Measurements from ENCODE around the gene MYLK2. TPM values are rescaled to one million over a fixed set of nuclear protein-coding genes. Genes with fewer than 3 reads are reported as not detected.

The MYLK2 gene
- total RNA-seq, 1 experiment from 2014 or later, result 0.50 TPM

DNA sequence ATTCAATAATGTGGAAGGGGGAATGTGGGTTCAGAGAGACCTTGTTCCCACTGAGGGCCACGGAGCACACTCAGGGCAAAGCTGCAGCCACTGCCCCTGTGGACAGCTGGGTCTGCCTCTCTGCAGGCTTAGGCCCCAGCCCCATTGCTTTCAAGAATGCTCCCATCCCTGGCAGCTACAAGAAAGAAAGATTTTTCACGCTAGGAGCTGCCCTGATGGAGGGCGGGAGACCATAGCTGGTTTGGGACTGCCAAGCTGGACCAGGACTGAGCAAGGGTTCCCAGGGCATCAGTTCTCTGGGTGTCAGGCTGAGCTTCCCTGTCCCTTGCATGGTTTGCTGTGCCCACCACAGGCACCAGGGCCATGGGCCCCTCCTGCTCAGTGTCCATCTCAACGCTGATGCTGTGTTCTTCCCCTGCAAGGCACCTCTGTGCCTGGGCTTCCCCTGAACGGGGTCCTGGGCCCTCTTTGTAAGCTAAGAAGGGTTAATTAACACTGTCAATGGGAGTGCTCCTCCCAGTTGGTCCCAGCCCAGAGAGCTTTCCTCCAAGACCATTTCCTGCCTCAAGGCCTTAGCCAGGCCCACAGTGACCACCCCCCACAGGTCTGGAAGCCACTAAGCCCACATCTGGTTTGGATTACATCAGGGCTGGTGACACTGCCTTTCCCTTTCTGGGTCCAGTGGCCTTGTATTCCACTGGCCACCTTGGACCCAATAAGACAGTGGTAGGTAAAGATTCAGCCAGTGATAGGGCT, 17.9 kb downstream of the MYLK2 start:
- Histone ChIP-seq H3K4me2 (no peak overlapping the region), H4K20me1 (ENCODE audit: insufficient read depth) (no peaks in the 10 kb centered on the region), H3K79me2 (ENCODE audit: low read depth) (no peaks in the 10 kb centered on the region), H3F3A (ENCODE audit: insufficient read depth, low read depth) (peaks cover 13% of the 10 kb centered on the region; the same call in 1 of the 2 replicates), H3K9me3 (ENCODE audit: insufficient read depth, low read depth) (no peaks in the 10 kb centered on the region), H3K36me3 (ENCODE audit: low read depth) (no peaks in the 10 kb centered on the region), H3K4me1 (replicated peaks; ENCODE audit: insufficient read depth) (peaks cover 16% of the 10 kb centered on the region), H3K27me3 (ENCODE audit: insufficient read depth, low read depth) (no peaks in the 10 kb centered on the region), H3K27ac (no peak overlapping the region), H3K9me2 (ENCODE audit: insufficient read depth) (no peaks in the 10 kb centered on the region), H2AFZ (no peak overlapping the region), H3K4me3 (no peak overlapping the region)
- intact Hi-C loops (cut with micrococcal nuclease; ENCODE audit: unreplicated experiment), result loop anchor here (1.0 to 10.0 kb wide), 3 partner anchors 115 to 648 kb away; partner anchors contain the start of gene PDRG1
- no peak for DNase-seq
- ChIA-PET POLR2A (ENCODE audit: unreplicated experiment) (interaction anchor here (0.5 to 0.6 kb wide), 4 partner anchors 33 to 638 kb away, joined by 3 to 11 read pairs (median 4); partner anchors contain the start of gene BCL2L1), CTCF (interaction anchor here (0.6 to 1.3 kb wide), 3 partner anchors 10 to 110 kb away, joined by 3 to 8 read pairs (median 3); no protein-coding TSS in a partner anchor)
- TF ChIP-seq CTCF (conservative IDR thresholded peaks at IDR 0.05), result no peak
- TF ChIP-seq EZH2 (IDR thresholded peaks at IDR 0.05; ENCODE audit: low read depth), result no peak
- no TSS peak for BruUV-seq (replicated peaks)

- peaks cover 13% of the 10 kb centered on the region; the same call in 1 of the 2 replicates for H3F3A ChIP-seq (ENCODE audit: insufficient read depth, low read depth)
- peak in 1 of 2 experiments; percentile 66 for DNase-seq
- H4K20me1 ChIP-seq (ENCODE audit: insufficient read depth), result no peaks in the 10 kb centered on the region
- no peaks in the 10 kb centered on the region for H3K27me3 ChIP-seq (ENCODE audit: insufficient read depth, low read depth)
- H3K4me3 ChIP-seq, result no peak overlapping the region
- ChIA-PET POLR2A (ENCODE audit: unreplicated experiment) (interaction anchor here (0.5 to 0.6 kb wide), 3 partner anchors 32 to 637 kb away, joined by 3 to 11 read pairs (median 4); no protein-coding TSS in a partner anchor), CTCF (interaction anchor here (0.7 to 1.0 kb wide), 5 partner anchors 14 to 225 kb away, joined by 3 to 4 read pairs (median 3); partner anchors contain the start of gene PDRG1)
- H3K36me3 ChIP-seq (ENCODE audit: low read depth), result no peaks in the 10 kb centered on the region
- H3K27ac ChIP-seq, result no peak overlapping the region
- intact Hi-C loops (cut with micrococcal nuclease; ENCODE audit: unreplicated experiment), result loop anchor here (5.0 to 10.0 kb wide), 2 partner anchors 271 to 647 kb away; no protein-coding TSS in a partner anchor
- TF ChIP-seq EZH2 (IDR thresholded peaks at IDR 0.05; ENCODE audit: low read depth), result no peak
- TF ChIP-seq CTCF (conservative IDR thresholded peaks at IDR 0.05), result no peak
- H2AFZ ChIP-seq, result no peak overlapping the region
- H3K79me2 ChIP-seq (ENCODE audit: low read depth), result no peaks in the 10 kb centered on the region
- no peaks in the 10 kb centered on the region for H3K9me2 ChIP-seq (ENCODE audit: insufficient read depth)
- BruUV-seq (replicated peaks), result no TSS peak
- H3K4me1 ChIP-seq (replicated peaks; ENCODE audit: insufficient read depth), result peaks cover 21% of the 10 kb centered on the region
- no peaks in the 10 kb centered on the region for H3K9me3 ChIP-seq (ENCODE audit: insufficient read depth, low read depth)
- H3K4me2 ChIP-seq, result no peak overlapping the region
These were observed 18.8 kb downstream of the MYLK2 start for GRCh38 chr20:31837896-31838397.

GRCh38 chr20:31838646-31839292, 19.6 kb downstream of the MYLK2 start:
- Histone ChIP-seq H3K9me2 (ENCODE audit: insufficient read depth) (no peaks in the 10 kb centered on the region), H3K4me3 (no peak overlapping the region), H4K20me1 (ENCODE audit: insufficient read depth) (no peaks in the 10 kb centered on the region), H3K36me3 (ENCODE audit: low read depth) (no peaks in the 10 kb centered on the region), H3K27ac (no peak overlapping the region), H3K4me2 (no peak overlapping the region), H3K27me3 (ENCODE audit: insufficient read depth, low read depth) (no peaks in the 10 kb centered on the region), H2AFZ (no peak overlapping the region), H3K79me2 (ENCODE audit: low read depth) (no peaks in the 10 kb centered on the region), H3F3A (ENCODE audit: insufficient read depth, low read depth) (peaks cover 13% of the 10 kb centered on the region; the same call in 1 of the 2 replicates), H3K4me1 (replicated peaks; ENCODE audit: insufficient read depth) (peaks cover 21% of the 10 kb centered on the region), H3K9me3 (ENCODE audit: insufficient read depth, low read depth) (no peaks in the 10 kb centered on the region)
- TF ChIP-seq EZH2 (IDR thresholded peaks at IDR 0.05; ENCODE audit: low read depth) (no peak), CTCF (conservative IDR thresholded peaks at IDR 0.05) (no peak)
- intact Hi-C loops (cut with micrococcal nuclease; ENCODE audit: unreplicated experiment), result loop anchor here (5.0 to 10.0 kb wide), 2 partner anchors 271 to 646 kb away; no protein-coding TSS in a partner anchor
- DNase-seq, result peak in 1 of 2 experiments; percentile 57
- CTCF ChIA-PET, result interaction anchor here (0.7 to 1.0 kb wide), 5 partner anchors 13 to 226 kb away, joined by 3 to 4 read pairs (median 3); partner anchors contain the start of gene PDRG1
- BruUV-seq (replicated peaks), result no TSS peak
- POLR2A ChIA-PET (ENCODE audit: unreplicated experiment), result no interaction called here

All from PC-9 (cell line).